WTC11 (cell line): ENCODE results near the gene HCN1. TPM values are rescaled to one million over a fixed set of nuclear protein-coding genes. Genes with fewer than 3 reads are reported as not detected.

Experiments used
- ATAC-seq: fragments of 200-7000 bp; cut with Tn5 transposase; 2 replicates; pipeline ENCODE4 v1.10.0; 2021; ENCODE audit warnings: mild to moderate bottlenecking, moderate library complexity
- CTCF ChIA-PET: fragments of 300-600 bp; sonication (Branson Sonifier 250); formaldehyde crosslinking; loops from one replicate; lab custom pipeline; 2021; ENCODE audit warnings: antibody characterized with exemption; lab: Charles Lee
- POLR2A ChIA-PET: fragments of 350-600 bp; sonication (Branson Sonifier 250); formaldehyde crosslinking; loops from one replicate; lab custom pipeline; 2021; ENCODE audit warnings: antibody characterized with exemption; lab: Charles Lee
- DNase-seq: peaks from one replicate; pipeline ENCODE4 v3.0.0; 2021; ENCODE audit warnings: low spot score
- H3K27ac Mint-ChIP-seq: 2 replicates; pipeline ENCODE4 v1.8.0; 2021; ENCODE audit warnings: mixed read lengths
- H3K27me3 Mint-ChIP-seq: 2 replicates; pipeline ENCODE4 v1.8.0; 2021; ENCODE audit warnings: low read depth, mild to moderate bottlenecking, moderate library complexity, mixed read lengths
- H3K36me3 Mint-ChIP-seq: 2 replicates; pipeline ENCODE4 v1.8.0; 2021; ENCODE audit warnings: mixed read lengths
- H3K4me1 Mint-ChIP-seq: 2 replicates; pipeline ENCODE4 v1.8.0; 2022; ENCODE audit warnings: mixed read lengths
- H3K4me3 Mint-ChIP-seq: 2 replicates; pipeline ENCODE4 v1.8.0; 2021; ENCODE audit warnings: mild to moderate bottlenecking, moderate library complexity, mixed read lengths
- H3K9me3 Mint-ChIP-seq: 2 replicates; pipeline ENCODE4 v1.8.0; 2021; ENCODE audit warnings: mixed read lengths
- CREB1 ChIP-seq: sonication (generic); formaldehyde crosslinking; IDR thresholded peaks from 2 replicates; pipeline ENCODE4 v1.8.0; 2023; ENCODE audit warnings: mild to moderate bottlenecking, missing genetic modification reagents
- ELF4 ChIP-seq: sonication (generic); formaldehyde crosslinking; IDR thresholded peaks from 2 replicates; pipeline ENCODE4 v1.8.1; 2022; ENCODE audit warnings: low read depth, mild to moderate bottlenecking, moderate library complexity, missing genetic modification reagents
- JAZF1 ChIP-seq: fragments of 250-450 bp; sonication (Bioruptor Pico); IDR thresholded peaks from 2 replicates; pipeline ENCODE4 v1.9.0; 2021; ENCODE audit warnings: moderate library complexity, mild to moderate bottlenecking, inconsistent platforms
- JUN ChIP-seq: sonication (generic); formaldehyde crosslinking; IDR thresholded peaks from 2 replicates; pipeline ENCODE4 v1.8.0; 2023; ENCODE audit warnings: mild to moderate bottlenecking, missing genetic modification reagents
- KAT7 ChIP-seq: sonication (generic); formaldehyde crosslinking; IDR thresholded peaks from 2 replicates; pipeline ENCODE4 v1.8.1; 2023; ENCODE audit warnings: missing genetic modification reagents, mild to moderate bottlenecking, borderline replicate concordance
- MYBL2 ChIP-seq: sonication (generic); formaldehyde crosslinking; IDR thresholded peaks from 2 replicates; pipeline ENCODE4 v1.8.1; 2023; ENCODE audit warnings: mild to moderate bottlenecking, moderate library complexity, missing genetic modification reagents
- NR1H2 ChIP-seq: sonication (generic); formaldehyde crosslinking; IDR thresholded peaks from 2 replicates; pipeline ENCODE4 v1.9.0; 2021; ENCODE audit warnings: mild to moderate bottlenecking, moderate library complexity, missing genetic modification reagents
- PRDM15 ChIP-seq: sonication (generic); formaldehyde crosslinking; IDR thresholded peaks from 2 replicates; pipeline ENCODE4 v1.8.0; 2022; ENCODE audit warnings: missing genetic modification reagents
- TP53 ChIP-seq: sonication (generic); formaldehyde crosslinking; IDR thresholded peaks from 2 replicates; pipeline ENCODE4 v1.8.1; 2023; ENCODE audit warnings: mild to moderate bottlenecking, missing genetic modification reagents
- ZNF121 ChIP-seq: sonication (generic); formaldehyde crosslinking; IDR thresholded peaks from 2 replicates; pipeline ENCODE4 v1.8.0; 2023; ENCODE audit warnings: missing genetic modification reagents
- ZNF138 ChIP-seq: sonication (generic); formaldehyde crosslinking; conservative IDR thresholded peaks from 2 replicates; pipeline ENCODE4 v1.8.1; 2022; ENCODE audit warnings: mild to moderate bottlenecking, moderate library complexity, missing genetic modification reagents
- ZNF671 ChIP-seq: fragments of 250-450 bp; sonication (Bioruptor Pico); IDR thresholded peaks from 2 replicates; pipeline ENCODE4 v1.8.0; 2021; ENCODE audit warnings: mild to moderate bottlenecking
- total RNA-seq: library from RNA; stranded (reverse); gene quantifications from 3 replicates; pipeline ENCODE4 v1.2.3, GENCODE V29; 2021
- TF ChIP-seq, protein P1 (sequence below): sonication (generic); formaldehyde crosslinking; IDR thresholded peaks from 2 replicates; pipeline ENCODE4 v1.8.1; 2022; ENCODE audit warnings: low read depth, missing genetic modification reagents, borderline replicate concordance
- TF ChIP-seq, protein P2 (sequence below): sonication (generic); formaldehyde crosslinking; IDR thresholded peaks from 2 replicates; pipeline ENCODE4 v1.8.1; 2022; ENCODE audit warnings: low read depth, mild to moderate bottlenecking, moderate library complexity, missing genetic modification reagents, borderline replicate concordance
- TF ChIP-seq, protein P3 (sequence below): fragments of 250-450 bp; sonication (Bioruptor Pico); IDR thresholded peaks from 2 replicates; pipeline ENCODE4 v1.9.0; 2021; ENCODE audit warnings: mild to moderate bottlenecking
- TF ChIP-seq, protein P4 (sequence below): sonication (generic); formaldehyde crosslinking; IDR thresholded peaks from 2 replicates; pipeline ENCODE4 v1.8.0; 2022; ENCODE audit warnings: mild to moderate bottlenecking, missing genetic modification reagents
- TF ChIP-seq, protein P5 (sequence below): sonication (generic); formaldehyde crosslinking; IDR thresholded peaks from 2 replicates; pipeline ENCODE4 v1.8.1; 2023; ENCODE audit warnings: mild to moderate bottlenecking, missing genetic modification reagents, moderate library complexity
- TF ChIP-seq, protein P6 (sequence below): fragments of 250-450 bp; sonication (Bioruptor Pico); IDR thresholded peaks from 2 replicates; pipeline ENCODE4 v1.9.0; 2021; ENCODE audit warnings: mild to moderate bottlenecking

The HCN1 gene
- total RNA-seq, 1 experiment from 2014 or later, result 2.2 TPM

- no peak for ATAC-seq
- Mint-ChIP-seq H3K4me1 (peaks cover 23% of the 10 kb centered on the region), H3K36me3 (no peaks in the 10 kb centered on the region), H3K27me3 (no peaks in the 10 kb centered on the region), H3K4me3 (no peak overlapping the region), H3K27ac (no peak overlapping the region), H3K9me3 (0 out of 2 replicates have a peak, but pooled peaks cover 3% of the 10 kb centered on the region)
- TF ChIP-seq ZNF671 (no peak), ELF4 (CRISPR knock-in tag) (no peak)
- POLR2A ChIA-PET, result no interaction called here
- CTCF ChIA-PET, result no interaction called here
- DNase-seq, result no peak
These were observed 421.9 kb downstream of the HCN1 start for GRCh38 chr5:45274241-45274640.

DNA sequence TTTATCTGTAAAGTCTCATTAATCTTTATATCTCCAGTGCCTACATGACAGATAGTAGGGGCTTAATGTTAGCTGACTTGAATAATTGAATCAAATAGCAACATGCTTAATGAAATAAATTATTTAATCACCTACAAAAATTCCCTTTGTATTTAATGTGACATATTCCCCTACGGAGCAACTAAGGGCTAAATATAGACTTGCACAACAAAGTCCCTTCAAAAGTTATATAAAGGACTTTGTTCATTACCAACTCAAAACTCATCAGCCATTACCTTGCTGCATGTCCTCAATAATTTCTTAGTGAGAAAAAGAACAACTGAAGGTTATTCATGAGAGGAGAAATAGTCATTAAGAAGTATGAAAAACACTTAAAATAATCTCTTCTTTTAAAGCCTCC, 424.6 kb downstream of the HCN1 start:
- Mint-ChIP-seq H3K27me3 (no peaks in the 10 kb centered on the region), H3K4me1 (peaks cover 4% of the 10 kb centered on the region; the same call in 1 of the 2 replicates), H3K9me3 (0 out of 2 replicates have a peak, but pooled peaks cover 1% of the 10 kb centered on the region), H3K27ac (no peak overlapping the region), H3K36me3 (no peaks in the 10 kb centered on the region; the same call in 1 of the 2 replicates), H3K4me3 (no peak overlapping the region)
- no peak for DNase-seq
- ChIA-PET CTCF (no interaction called here), POLR2A (no interaction called here)
- TF ChIP-seq, protein P1, sequence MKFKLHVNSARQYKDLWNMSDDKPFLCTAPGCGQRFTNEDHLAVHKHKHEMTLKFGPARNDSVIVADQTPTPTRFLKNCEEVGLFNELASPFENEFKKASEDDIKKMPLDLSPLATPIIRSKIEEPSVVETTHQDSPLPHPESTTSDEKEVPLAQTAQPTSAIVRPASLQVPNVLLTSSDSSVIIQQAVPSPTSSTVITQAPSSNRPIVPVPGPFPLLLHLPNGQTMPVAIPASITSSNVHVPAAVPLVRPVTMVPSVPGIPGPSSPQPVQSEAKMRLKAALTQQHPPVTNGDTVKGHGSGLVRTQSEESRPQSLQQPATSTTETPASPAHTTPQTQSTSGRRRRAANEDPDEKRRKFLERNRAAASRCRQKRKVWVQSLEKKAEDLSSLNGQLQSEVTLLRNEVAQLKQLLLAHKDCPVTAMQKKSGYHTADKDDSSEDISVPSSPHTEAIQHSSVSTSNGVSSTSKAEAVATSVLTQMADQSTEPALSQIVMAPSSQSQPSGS (CRISPR knock-in tag), result no peak
- ATAC-seq, result no peak

DNA sequence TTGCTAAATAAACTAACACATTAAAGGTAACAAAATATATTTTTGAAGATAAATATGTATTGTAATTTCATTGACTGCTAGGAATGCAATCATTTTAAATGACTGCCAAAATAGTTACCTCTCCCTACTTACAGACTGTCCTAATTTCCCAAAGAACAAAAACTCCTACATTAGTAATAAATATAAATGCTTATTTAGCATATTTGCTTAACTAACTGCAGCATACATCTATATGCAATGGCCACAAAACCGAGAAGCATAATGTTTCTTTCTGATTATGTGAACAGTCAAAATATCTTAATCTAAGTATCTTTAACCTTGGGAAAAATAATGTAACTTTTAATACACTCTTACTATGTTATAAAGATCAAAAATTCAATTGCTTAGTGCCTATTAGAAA, 431.7 kb downstream of the HCN1 start:
- no peak overlapping the region for H3K4me3 Mint-ChIP-seq
- ChIA-PET CTCF (no interaction called here), POLR2A (no interaction called here)
- H3K27me3 Mint-ChIP-seq, result no peaks in the 10 kb centered on the region
- no peak for ATAC-seq
- DNase-seq, result no peak
- peaks cover 13% of the 10 kb centered on the region for H3K4me1 Mint-ChIP-seq
- H3K27ac Mint-ChIP-seq, result no peak overlapping the region
- no peaks in the 10 kb centered on the region for H3K9me3 Mint-ChIP-seq
- H3K36me3 Mint-ChIP-seq, result peaks cover 4% of the 10 kb centered on the region
- TF ChIP-seq MYBL2 (CRISPR knock-in tag) (no peak), KAT7 (CRISPR knock-in tag) (no peak), NR1H2 (CRISPR knock-in tag) (no peak), ZNF671 (no peak), JAZF1 (CRISPR knock-in tag) (no peak), PRDM15 (CRISPR knock-in tag) (no peak), ZNF121 (no peak), TP53 (CRISPR knock-in tag) (no peak), JUN (CRISPR knock-in tag) (no peak), CREB1 (CRISPR knock-in tag) (no peak), ZNF138 (no peak)
- TF ChIP-seq, protein P2, sequence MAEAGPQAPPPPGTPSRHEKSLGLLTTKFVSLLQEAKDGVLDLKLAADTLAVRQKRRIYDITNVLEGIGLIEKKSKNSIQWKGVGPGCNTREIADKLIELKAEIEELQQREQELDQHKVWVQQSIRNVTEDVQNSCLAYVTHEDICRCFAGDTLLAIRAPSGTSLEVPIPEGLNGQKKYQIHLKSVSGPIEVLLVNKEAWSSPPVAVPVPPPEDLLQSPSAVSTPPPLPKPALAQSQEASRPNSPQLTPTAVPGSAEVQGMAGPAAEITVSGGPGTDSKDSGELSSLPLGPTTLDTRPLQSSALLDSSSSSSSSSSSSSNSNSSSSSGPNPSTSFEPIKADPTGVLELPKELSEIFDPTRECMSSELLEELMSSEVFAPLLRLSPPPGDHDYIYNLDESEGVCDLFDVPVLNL (CRISPR knock-in tag), result no peak
- TF ChIP-seq, protein P1 (CRISPR knock-in tag), result no peak
- TF ChIP-seq, protein P3, sequence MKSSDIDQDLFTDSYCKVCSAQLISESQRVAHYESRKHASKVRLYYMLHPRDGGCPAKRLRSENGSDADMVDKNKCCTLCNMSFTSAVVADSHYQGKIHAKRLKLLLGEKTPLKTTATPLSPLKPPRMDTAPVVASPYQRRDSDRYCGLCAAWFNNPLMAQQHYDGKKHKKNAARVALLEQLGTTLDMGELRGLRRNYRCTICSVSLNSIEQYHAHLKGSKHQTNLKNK (CRISPR knock-in tag), result no peak
- TF ChIP-seq, protein P4, sequence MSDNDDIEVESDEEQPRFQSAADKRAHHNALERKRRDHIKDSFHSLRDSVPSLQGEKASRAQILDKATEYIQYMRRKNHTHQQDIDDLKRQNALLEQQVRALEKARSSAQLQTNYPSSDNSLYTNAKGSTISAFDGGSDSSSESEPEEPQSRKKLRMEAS, result no peak
- TF ChIP-seq, protein P5, sequence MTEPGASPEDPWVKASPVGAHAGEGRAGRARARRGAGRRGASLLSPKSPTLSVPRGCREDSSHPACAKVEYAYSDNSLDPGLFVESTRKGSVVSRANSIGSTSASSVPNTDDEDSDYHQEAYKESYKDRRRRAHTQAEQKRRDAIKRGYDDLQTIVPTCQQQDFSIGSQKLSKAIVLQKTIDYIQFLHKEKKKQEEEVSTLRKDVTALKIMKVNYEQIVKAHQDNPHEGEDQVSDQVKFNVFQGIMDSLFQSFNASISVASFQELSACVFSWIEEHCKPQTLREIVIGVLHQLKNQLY (CRISPR knock-in tag), result no peak
- TF ChIP-seq, protein P6, sequence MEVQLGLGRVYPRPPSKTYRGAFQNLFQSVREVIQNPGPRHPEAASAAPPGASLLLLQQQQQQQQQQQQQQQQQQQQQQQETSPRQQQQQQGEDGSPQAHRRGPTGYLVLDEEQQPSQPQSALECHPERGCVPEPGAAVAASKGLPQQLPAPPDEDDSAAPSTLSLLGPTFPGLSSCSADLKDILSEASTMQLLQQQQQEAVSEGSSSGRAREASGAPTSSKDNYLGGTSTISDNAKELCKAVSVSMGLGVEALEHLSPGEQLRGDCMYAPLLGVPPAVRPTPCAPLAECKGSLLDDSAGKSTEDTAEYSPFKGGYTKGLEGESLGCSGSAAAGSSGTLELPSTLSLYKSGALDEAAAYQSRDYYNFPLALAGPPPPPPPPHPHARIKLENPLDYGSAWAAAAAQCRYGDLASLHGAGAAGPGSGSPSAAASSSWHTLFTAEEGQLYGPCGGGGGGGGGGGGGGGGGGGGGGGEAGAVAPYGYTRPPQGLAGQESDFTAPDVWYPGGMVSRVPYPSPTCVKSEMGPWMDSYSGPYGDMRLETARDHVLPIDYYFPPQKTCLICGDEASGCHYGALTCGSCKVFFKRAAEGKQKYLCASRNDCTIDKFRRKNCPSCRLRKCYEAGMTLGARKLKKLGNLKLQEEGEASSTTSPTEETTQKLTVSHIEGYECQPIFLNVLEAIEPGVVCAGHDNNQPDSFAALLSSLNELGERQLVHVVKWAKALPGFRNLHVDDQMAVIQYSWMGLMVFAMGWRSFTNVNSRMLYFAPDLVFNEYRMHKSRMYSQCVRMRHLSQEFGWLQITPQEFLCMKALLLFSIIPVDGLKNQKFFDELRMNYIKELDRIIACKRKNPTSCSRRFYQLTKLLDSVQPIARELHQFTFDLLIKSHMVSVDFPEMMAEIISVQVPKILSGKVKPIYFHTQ (CRISPR knock-in tag), result no peak
- TF ChIP-seq, all 79 proteins: peak for 0
